Islet of Langerhans (tissue), 1 donor: ENCODE measurements around the gene MAPT.

ENCODE experiments used
- FAIRE-seq: peaks from one replicate; lab custom pipeline; 2011; peaks lifted over from hg19 to GRCh38; lab: Jason Lieb, UNC

Gene MAPT

GRCh38 chr17:45894022-45894784 lies at the start of gene MAPT:
Gene MAPT (plus strand): TSS chr17:45894554. CDS start chr17:45962338, 67,784 bp downstream.
- no peak for FAIRE-seq

DNA sequence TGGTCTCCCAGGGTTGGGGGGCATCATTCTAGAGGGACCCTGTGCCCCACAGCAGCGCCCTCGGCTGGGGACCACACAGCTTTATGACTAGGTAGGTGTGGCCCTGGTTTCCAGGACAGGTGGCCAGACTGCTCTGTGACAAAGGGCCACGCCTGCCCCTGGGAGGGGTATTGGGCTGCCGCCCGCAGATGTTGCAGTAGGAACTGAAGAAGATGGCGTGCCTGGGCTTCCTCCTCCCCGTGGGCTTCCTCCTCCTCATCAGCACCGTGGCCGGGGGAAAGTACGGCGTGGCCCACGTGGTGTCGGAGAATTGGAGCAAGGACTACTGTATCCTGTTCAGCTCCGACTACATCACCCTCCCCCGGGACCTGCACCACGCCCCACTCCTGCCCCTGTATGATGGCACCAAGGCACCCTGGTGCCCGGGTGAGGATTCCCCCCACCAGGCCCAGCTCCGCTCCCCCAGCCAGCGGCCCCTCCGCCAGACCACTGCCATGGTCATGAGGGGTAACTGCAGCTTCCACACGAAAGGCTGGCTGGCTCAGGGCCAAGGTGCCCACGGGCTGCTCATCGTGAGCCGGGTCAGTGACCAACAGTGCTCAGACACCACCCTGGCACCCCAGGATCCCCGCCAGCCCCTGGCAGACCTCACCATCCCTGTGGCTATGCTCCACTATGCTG lies 49.5 kb upstream of the MAPT start, which contains the start of gene SPPL2C:
TSS of gene SPPL2C (plus strand) at position 187 of the 681 bp plus-strand sequence. CDS start at position 213, 26 bp downstream.
- no peak for FAIRE-seq

DNA sequence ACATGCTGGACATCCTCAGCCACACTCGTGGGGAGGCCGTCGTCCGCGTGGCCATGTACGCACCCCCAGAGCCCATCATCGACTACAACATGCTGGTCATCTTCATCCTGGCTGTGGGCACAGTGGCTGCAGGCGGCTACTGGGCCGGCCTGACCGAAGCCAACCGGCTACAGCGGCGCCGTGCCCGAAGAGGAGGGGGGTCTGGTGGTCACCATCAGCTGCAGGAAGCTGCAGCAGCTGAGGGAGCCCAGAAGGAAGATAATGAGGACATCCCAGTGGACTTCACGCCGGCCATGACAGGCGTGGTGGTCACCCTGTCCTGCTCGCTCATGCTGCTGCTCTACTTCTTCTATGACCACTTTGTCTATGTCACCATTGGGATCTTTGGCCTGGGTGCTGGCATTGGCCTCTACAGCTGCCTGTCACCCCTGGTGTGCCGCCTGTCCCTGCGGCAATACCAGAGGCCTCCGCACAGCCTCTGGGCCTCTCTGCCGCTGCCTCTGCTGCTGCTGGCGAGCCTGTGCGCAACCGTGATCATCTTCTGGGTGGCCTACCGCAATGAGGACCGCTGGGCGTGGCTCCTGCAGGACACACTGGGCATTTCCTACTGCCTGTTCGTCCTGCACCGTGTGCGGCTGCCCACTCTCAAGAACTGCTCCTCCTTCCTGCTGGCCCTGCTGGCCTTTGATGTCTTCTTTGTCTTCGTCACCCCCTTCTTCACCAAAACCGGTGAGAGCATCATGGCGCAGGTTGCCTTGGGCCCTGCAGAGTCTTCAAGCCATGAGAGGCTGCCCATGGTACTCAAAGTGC lies 48.8 kb upstream of the MAPT start:
- no peak for FAIRE-seq

- FAIRE-seq, result no peak
Observed at GRCh38 chr17:45846223-45846622, 48.1 kb upstream of the MAPT start.

- no peak for FAIRE-seq
Observed at GRCh38 chr17:45846646-45847045, 47.7 kb upstream of the MAPT start.

DNA sequence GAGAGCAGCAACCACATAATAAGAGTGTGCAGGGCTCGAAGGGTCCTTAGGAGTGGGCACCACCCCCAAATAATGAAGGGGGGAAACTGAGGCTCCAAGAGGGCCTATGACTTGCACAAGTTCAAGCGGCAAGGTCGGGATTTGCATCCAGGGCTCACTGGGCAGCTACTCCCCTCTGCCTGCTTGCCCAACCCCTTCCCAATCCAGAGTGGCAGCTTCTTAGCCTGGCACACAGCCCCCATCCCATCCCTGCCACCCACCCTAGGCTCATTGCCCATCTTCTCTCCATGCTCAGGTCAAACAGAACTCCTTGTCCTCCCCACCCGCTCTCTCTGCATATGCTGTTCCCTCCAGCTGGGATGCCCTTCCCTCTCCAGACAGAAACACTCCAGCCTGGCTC lies 47.3 kb upstream of the MAPT start:
- FAIRE-seq, result no peak

DNA sequence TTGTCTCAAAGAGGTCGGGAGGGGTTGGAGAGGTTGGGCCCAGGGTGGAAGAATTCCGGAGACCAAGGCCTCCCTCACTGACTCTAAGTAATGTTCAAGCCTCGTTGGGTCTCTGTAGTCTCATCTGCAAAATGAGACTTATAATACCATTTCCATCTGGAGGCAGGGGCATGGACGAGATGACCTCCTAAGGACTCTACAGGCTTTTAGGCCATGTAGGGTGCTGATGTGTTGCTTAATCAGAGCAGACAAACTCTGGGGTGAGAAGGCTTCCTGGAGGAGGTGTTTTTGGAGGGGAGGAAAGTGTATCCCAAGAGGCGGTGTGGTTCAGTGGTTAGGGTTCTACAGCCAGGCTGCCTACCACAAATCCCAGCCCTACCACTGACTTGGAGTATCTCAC lies 46.6 kb upstream of the MAPT start:
- FAIRE-seq, result no peak

DNA sequence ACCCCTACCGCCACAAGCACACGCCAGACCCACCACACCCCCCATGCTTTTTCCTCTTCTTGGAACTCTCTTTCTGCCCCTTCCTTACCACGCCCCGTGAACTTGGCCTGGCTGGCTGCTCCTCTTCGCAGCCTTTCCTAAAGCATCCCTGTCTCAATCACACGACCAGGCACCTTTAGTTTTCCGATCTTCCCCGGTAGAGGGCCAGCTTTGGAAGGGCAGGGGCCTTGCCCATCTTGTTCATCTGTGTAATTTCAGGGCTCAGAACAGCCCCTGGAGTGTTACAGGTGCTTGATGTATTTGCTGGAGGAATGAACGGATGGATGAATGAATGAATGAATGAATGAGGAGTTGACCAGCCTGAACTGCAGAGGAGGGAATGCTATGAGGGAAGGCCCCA lies 45.9 kb upstream of the MAPT start:
- no peak for FAIRE-seq

- FAIRE-seq, result no peak
Observed at GRCh38 chr17:45848868-45849535, 45.4 kb upstream of the MAPT start.

GRCh38 chr17:45849536-45849990 lies 44.8 kb upstream of the MAPT start:
- no peak for FAIRE-seq

DNA sequence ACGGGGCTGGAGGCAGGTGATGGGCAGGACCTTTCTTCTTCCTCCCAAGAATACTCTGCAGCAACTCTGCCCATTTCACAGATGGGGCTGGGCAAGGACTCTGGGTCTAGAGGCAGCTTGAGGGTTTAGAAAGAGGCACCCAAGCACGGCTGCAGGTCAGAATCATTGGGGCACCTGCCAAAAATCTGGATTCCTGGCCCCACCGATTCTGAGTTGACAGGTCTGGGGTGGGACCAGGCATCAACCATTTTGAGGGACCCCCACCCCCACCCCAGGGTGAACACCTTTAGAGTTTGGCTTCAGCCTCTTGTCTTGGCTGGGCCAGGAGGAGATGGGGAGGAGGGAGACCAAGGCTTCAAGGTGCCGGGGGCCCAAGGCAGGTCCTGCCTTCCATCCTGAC lies 44.3 kb upstream of the MAPT start:
- no peak for FAIRE-seq

DNA sequence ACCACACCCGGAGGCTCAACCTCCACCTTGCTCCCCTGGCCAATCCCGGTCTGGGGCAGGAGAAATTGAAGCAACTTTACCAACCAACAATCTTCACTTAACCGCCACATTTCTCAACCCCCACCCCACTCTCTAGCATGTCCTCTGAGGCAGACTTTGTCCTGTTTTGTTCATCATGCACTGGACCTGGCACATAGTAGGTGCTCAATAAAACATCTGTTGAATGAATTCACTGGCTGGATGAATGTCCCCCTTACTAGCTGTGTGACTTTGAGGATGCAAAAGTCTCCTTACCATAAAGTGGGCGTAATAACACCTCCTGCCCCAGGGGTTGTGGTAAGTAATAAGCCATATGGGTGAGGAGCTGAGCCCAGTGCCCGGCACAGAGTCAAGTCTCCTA lies 43.9 kb upstream of the MAPT start:
- FAIRE-seq, result no peak

DNA sequence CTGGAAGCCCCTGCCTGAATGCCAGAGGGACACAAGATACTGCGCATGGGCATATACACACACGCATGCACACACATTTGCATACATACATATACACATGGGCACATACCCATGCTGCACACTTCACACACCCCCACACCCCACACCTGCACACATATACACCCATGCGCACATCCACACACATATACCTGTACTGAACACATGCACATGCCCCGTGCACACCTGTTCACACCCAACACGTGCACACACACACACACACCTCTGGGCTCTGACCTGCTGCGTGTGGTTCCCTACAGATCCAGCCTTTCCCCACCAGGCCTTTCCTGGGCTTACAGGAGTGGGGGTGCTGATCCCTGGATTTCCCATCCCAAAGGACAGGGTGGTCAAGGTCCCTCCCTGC lies 43.3 kb upstream of the MAPT start:
- FAIRE-seq, result no peak

GRCh38 chr17:45851464-45851863 lies 42.9 kb upstream of the MAPT start:
- no peak for FAIRE-seq

GRCh38 chr17:45851873-45852272 lies 42.5 kb upstream of the MAPT start:
- FAIRE-seq, result no peak

DNA sequence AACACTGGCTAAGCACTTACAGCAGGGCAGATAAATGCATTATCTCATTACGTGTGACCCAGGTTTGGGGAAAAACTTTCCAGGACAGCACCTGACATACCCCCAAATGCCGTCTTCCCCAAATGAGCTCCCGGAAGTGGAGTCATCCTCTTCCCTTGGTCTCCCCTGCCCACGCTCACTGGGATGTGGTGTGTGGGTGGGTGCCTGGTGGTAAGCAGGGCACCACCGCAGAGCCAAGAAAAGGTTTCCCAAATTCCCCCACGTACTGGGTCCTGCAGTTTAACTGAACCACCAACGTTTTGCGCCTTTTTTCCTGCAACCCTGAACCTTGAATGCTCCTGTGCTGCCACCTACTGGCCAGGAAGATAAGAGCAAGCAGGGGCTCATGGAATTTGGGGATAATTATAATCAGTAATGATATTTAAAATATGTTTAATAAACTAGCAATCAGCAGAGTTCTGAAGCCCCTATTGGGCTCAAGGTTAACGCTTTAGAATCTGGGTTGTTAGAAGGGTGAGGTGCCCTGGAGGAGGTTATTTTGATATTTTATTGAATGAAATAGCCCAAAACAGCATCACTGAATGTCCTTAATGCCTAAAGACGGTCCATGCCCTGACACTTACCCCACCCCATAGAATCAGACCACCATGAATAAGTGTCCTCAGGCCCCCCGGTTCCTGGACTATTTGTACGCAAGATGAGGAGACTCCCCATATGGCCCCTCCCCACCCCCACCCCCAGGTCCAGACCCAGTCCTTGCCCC lies 41.6 kb upstream of the MAPT start:
- no peak for FAIRE-seq

DNA sequence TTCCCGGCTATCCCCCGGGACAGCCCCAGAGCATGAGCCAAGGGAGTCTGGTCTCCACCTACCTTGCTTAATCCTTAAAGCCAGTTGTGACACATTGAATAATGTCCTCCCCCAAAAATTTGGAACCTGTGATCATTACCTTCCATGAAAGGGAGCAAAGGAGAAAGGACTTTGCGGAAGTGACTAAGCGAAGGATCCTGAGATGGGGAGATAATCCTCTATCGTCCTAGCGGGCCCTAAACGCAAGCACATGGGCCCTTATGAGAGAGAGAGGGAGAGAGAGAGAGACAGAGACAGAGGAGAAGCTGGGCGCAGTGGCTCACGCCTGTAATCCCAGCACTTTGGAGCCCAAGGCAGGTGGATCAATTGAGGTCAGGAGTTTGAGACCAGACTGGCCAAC lies 40.1 kb upstream of the MAPT start:
- FAIRE-seq, result no peak

- no peak for FAIRE-seq
Observed at GRCh38 chr17:45855691-45856336, 38.5 kb upstream of the MAPT start.

GRCh38 chr17:45857977-45858708 lies 36.2 kb upstream of the MAPT start:
- no peak for FAIRE-seq

- FAIRE-seq, result no peak
Observed at GRCh38 chr17:45861165-45861564, 33.2 kb upstream of the MAPT start.
